Uterus (tissue), 4 donors: ENCODE data around the gene MS4A10. TPM values are rescaled to one million over a fixed set of nuclear protein-coding genes. Genes with fewer than 3 reads are reported as not detected.

Experiments
- DNase-seq, 2 donors: peaks; one replicate each; pipeline ENCODE4 v3.0.0-alpha.2; 2019 to 2020
- H3K27ac ChIP-seq, 2 donors: fragments of 200-600 bp; sonication (generic); 1 replicate in 1 of 2; 2 replicates in 1 of 2; pipeline ENCODE4 v1.5.1; 2016 to 2018
- H3K27me3 ChIP-seq, 2 donors: fragments of 200-600 bp; sonication (generic); one replicate each; pipeline ENCODE4 v1.5.1; 2018 to 2019; ENCODE audit warnings: control low read depth in 1 of 2
- H3K36me3 ChIP-seq, 2 donors: fragments of 200-600 bp; sonication (generic); one replicate each; pipeline ENCODE4 v1.5.1; 2019; ENCODE audit warnings: control low read depth in 1 of 2
- H3K4me1 ChIP-seq, 2 donors: fragments of 200-600 bp; sonication (generic); one replicate each; pipeline ENCODE4 v1.5.1; 2018 to 2019; ENCODE audit warnings: control low read depth in 1 of 2
- H3K4me3 ChIP-seq, 2 donors: fragments of 200-600 bp; sonication (generic); 1 replicate in 1 of 2; 2 replicates in 1 of 2; pipeline ENCODE4 v1.5.1; 2018 to 2019; ENCODE audit warnings: mild to moderate bottlenecking in 1 of 2
- H3K9me3 ChIP-seq, 2 donors: fragments of 200-600 bp; sonication (generic); one replicate each; pipeline ENCODE4 v1.5.1; 2019; ENCODE audit warnings: control low read depth in 1 of 2
- CTCF ChIP-seq, 4 experiments: fragments of 200-600 bp in 2 of 4; fragments of 450-650 bp in 2 of 4; sonication (generic) in 2 of 4; IDR thresholded peaks; one replicate each; pipeline ENCODE4 v1.5.1; 2016 to 2019; ENCODE audit warnings: antibody characterized with exemption in 4 of 4, mild to moderate bottlenecking in 2 of 4, moderate library complexity in 1 of 4
- POLR2A ChIP-seq, 2 donors: fragments of 450-650 bp; IDR thresholded peaks; one replicate each; pipeline ENCODE4 v1.6.1; 2016; ENCODE audit warnings: antibody characterized with exemption in 2 of 2, mild to moderate bottlenecking in 1 of 2, moderate library complexity in 1 of 2
- intact Hi-C: fragments of 100-400 bp; cut with DNase I; formaldehyde crosslinking; loops from one replicate; pipeline ENCODE4 v1.15.1; 2023; ENCODE audit warnings: low total_unique reads
- total RNA-seq, 4 donors: library from RNA; depleted of rRNA in 3 of 4; stranded (reverse); fragments of >200 nt in 3 of 4; gene quantifications; one replicate each; pipeline versions ENCODE4 v1.1.0 to v1.2.4, GENCODE V29; 2014 to 2023
- donor health status: DM: yes; HTN: yes; CAD: no.

Gene MS4A10
- total RNA-seq, 4 donors from 2014 or later: not detected

- H3K4me1 ChIP-seq: no peaks in the 10 kb centered on the region
- no peak for DNase-seq
- no peak overlapping the region for H3K27ac ChIP-seq
- no peaks in the 10 kb centered on the region for H3K36me3 ChIP-seq
- TF ChIP-seq POLR2A (IDR thresholded peaks at IDR 0.05): no peak
- TF ChIP-seq CTCF (IDR thresholded peaks at IDR 0.05): no peak
- H3K4me3 ChIP-seq: no peak overlapping the region
- intact Hi-C loops: no loop called here
- H3K9me3 ChIP-seq: no peaks in the 10 kb centered on the region
- no peaks in the 10 kb centered on the region for H3K27me3 ChIP-seq
Measured at GRCh38 chr11:60791153-60791933, 6.2 kb downstream of the MS4A10 start.

GRCh38 chr11:60792521-60792920 lies 7.4 kb downstream of the MS4A10 start:
- no peak for DNase-seq
- intact Hi-C loops: no loop called here
- no peaks in the 10 kb centered on the region for H3K9me3 ChIP-seq
- H3K36me3 ChIP-seq: no peaks in the 10 kb centered on the region
- no peaks in the 10 kb centered on the region for H3K27me3 ChIP-seq
- no peaks in the 10 kb centered on the region for H3K4me1 ChIP-seq
- no peak for TF ChIP-seq CTCF (IDR thresholded peaks at IDR 0.05)
- no peak for TF ChIP-seq POLR2A (IDR thresholded peaks at IDR 0.05)
- H3K27ac ChIP-seq: no peak overlapping the region
- H3K4me3 ChIP-seq: no peak overlapping the region

GRCh38 chr11:60795291-60795690 lies 10.2 kb downstream of the MS4A10 start:
- Histone ChIP-seq H3K36me3 (no peaks in the 10 kb centered on the region), H3K27ac (no peak overlapping the region), H3K4me1 (no peaks in the 10 kb centered on the region), H3K4me3 (no peak overlapping the region), H3K27me3 (no peaks in the 10 kb centered on the region), H3K9me3 (no peaks in the 10 kb centered on the region)
- DNase-seq: no peak
- intact Hi-C loops: no loop called here
- TF ChIP-seq POLR2A (IDR thresholded peaks at IDR 0.05) (no peak), CTCF (IDR thresholded peaks at IDR 0.05) (no peak)

GRCh38 chr11:60797846-60798630 lies 12.9 kb downstream of the MS4A10 start:
- H3K36me3 ChIP-seq: no peaks in the 10 kb centered on the region
- no peaks in the 10 kb centered on the region for H3K4me1 ChIP-seq
- intact Hi-C loops: no loop called here
- H3K9me3 ChIP-seq: no peaks in the 10 kb centered on the region
- H3K27ac ChIP-seq: no peak overlapping the region
- no peak overlapping the region for H3K4me3 ChIP-seq
- H3K27me3 ChIP-seq: no peaks in the 10 kb centered on the region
- DNase-seq: no peak
- no peak for TF ChIP-seq CTCF (IDR thresholded peaks at IDR 0.05)
- TF ChIP-seq POLR2A (IDR thresholded peaks at IDR 0.05): no peak

- no peaks in the 10 kb centered on the region for H3K4me1 ChIP-seq
- H3K36me3 ChIP-seq: no peaks in the 10 kb centered on the region
- no peak for DNase-seq
- TF ChIP-seq POLR2A (IDR thresholded peaks at IDR 0.05) (no peak), CTCF (IDR thresholded peaks at IDR 0.05) (no peak)
- intact Hi-C loops: no loop called here
- no peak overlapping the region for H3K27ac ChIP-seq
- H3K27me3 ChIP-seq: no peaks in the 10 kb centered on the region
- H3K4me3 ChIP-seq: no peak overlapping the region
- no peaks in the 10 kb centered on the region for H3K9me3 ChIP-seq
Measured at GRCh38 chr11:60798631-60799030, 13.5 kb downstream of the MS4A10 start.
